Erythroblast (primary cell): ENCODE measurements around the gene PLEKHG7.

Experiments used
- GATA1 ChIP-seq: IDR thresholded peaks from 2 replicates; pipeline ENCODE4 v1.6.1; 2011; ENCODE audit warnings: low read depth, mild to moderate bottlenecking, control low read depth, low read length, moderate library complexity
- POLR2A ChIP-seq: IDR thresholded peaks from 2 replicates; pipeline ENCODE4 v1.6.1; 2011; ENCODE audit warnings: mild to moderate bottlenecking, low read length

GRCh38 chr12:92778525-92778924, 75.7 kb downstream of the PLEKHG7 start:
- TF ChIP-seq POLR2A (no peak), GATA1 (no peak)
